Measurements from ENCODE around the gene PLAAT5. TPM values are rescaled to one million over a fixed set of nuclear protein-coding genes. Genes with fewer than 3 reads are reported as not detected.

Gene PLAAT5
- polyA plus RNA-seq, 3 donors: 0.07 to 0.62 TPM; not detected in 1

DNA sequence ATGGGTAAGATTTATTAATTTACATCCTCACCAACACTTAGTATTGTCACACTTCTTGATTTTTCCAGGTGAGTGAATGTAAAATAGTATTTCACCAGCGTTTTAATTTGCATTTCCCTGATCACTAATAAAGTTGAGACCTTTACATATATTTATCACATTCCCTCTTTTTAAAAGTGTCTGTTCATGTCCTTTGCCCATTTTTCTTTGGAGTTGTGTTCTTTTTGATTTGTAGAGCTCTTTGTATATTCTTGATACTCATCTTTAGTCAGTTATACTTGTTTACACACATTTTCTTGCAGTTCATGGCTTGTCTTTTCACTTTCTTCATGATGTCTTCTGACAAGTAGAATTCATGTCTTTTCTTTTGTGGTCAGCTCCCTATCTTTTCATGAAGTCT is 2.2 kb upstream of the PLAAT5 start:
- Histone ChIP-seq H3K4me2 (replicated peaks; ENCODE audit: extremely low read depth, low read length, poor library complexity, severe bottlenecking) (no peak overlapping the region), H3K79me2 (ENCODE audit: insufficient read depth, low read length) (no peaks in the 10 kb centered on the region), H2AFZ (ENCODE audit: insufficient read depth, low read depth, low read length, poor library complexity, severe bottlenecking) (no peak overlapping the region), H3K27ac (ENCODE audit: low read depth in 1 of 2, low read length in 2 of 2) (no peak overlapping the region), H3K9ac (ENCODE audit: insufficient read depth, low read length, poor library complexity, severe bottlenecking) (no peak overlapping the region), H3K4me3 (replicated peaks in 1 of 3; ENCODE audit: low read depth in 2 of 3, low read length in 3 of 3) (no peak overlapping the region), H3K27me3 (ENCODE audit: control insufficient read depth in 2 of 2, insufficient read depth in 2 of 2, low read length in 2 of 2) (peaks cover 11 to 26% of the 10 kb centered on the region in 2 donors), H3K9me3 (replicated peaks in 1 of 2; ENCODE audit: control insufficient read depth in 1 of 2, insufficient read depth in 1 of 2, low read length in 2 of 2) (peaks cover 1% of the 10 kb centered on the region in 2 donors), H3K36me3 (replicated peaks in 1 of 2; ENCODE audit: control insufficient read depth in 1 of 2, insufficient read depth in 2 of 2, low read length in 2 of 2) (no peaks in the 10 kb centered on the region), H4K20me1 (ENCODE audit: insufficient read depth, low read length) (no peaks in the 10 kb centered on the region), H3K4me1 (ENCODE audit: control insufficient read depth in 1 of 2, insufficient read depth in 2 of 2, low read length in 2 of 2) (peaks cover 39 to 51% of the 10 kb centered on the region in 2 donors)
- Mint-ChIP-seq H3K9me3 (peaks cover 0 to 20% (median 5%) of the 10 kb centered on the region in 7 donors), H3K4me3 (peak overlapping the region in 1 of 2 donors; percentile 17), H3K27me3 (ENCODE audit: low read depth in 3 of 3) (peaks cover 15 to 31% (median 18%) of the 10 kb centered on the region in 3 donors), H3K36me3 (peaks cover 0 to 7% of the 10 kb centered on the region in 2 donors), H3K27ac (no peak overlapping the region), H3K4me1 (peaks cover 46% of the 10 kb centered on the region)
- no CpG with 5 or more reads among the region's 1 CpG for WGBS (ENCODE audit: insufficient coverage)
- no peak for DNase-seq
- intact Hi-C loops (cut with micrococcal nuclease): no loop called here
- TF ChIP-seq, protein P1, sequence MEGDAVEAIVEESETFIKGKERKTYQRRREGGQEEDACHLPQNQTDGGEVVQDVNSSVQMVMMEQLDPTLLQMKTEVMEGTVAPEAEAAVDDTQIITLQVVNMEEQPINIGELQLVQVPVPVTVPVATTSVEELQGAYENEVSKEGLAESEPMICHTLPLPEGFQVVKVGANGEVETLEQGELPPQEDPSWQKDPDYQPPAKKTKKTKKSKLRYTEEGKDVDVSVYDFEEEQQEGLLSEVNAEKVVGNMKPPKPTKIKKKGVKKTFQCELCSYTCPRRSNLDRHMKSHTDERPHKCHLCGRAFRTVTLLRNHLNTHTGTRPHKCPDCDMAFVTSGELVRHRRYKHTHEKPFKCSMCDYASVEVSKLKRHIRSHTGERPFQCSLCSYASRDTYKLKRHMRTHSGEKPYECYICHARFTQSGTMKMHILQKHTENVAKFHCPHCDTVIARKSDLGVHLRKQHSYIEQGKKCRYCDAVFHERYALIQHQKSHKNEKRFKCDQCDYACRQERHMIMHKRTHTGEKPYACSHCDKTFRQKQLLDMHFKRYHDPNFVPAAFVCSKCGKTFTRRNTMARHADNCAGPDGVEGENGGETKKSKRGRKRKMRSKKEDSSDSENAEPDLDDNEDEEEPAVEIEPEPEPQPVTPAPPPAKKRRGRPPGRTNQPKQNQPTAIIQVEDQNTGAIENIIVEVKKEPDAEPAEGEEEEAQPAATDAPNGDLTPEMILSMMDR (IDR thresholded peaks at IDR 0.05): no peak

GRCh38 chr11:63492441-63492840 is 1.5 kb upstream of the PLAAT5 start:
- intact Hi-C loops (cut with micrococcal nuclease): no loop called here
- DNase-seq: no peak
- H3K4me1 ChIP-seq (ENCODE audit: control insufficient read depth in 1 of 2, insufficient read depth in 2 of 2, low read length in 2 of 2): peaks cover 39 to 51% of the 10 kb centered on the region in 2 donors
- H3K27me3 ChIP-seq (ENCODE audit: control insufficient read depth in 2 of 2, insufficient read depth in 2 of 2, low read length in 2 of 2): peaks cover 11 to 26% of the 10 kb centered on the region in 2 donors
- H3K9me3 ChIP-seq (replicated peaks in 1 of 2; ENCODE audit: control insufficient read depth in 1 of 2, insufficient read depth in 1 of 2, low read length in 2 of 2): no peaks in the 10 kb centered on the region
- no peak overlapping the region for H3K4me3 Mint-ChIP-seq
- no peak overlapping the region for H3K27ac Mint-ChIP-seq
- WGBS (ENCODE audit: insufficient coverage): no CpG with 5 or more reads among the region's 1 CpG
- no peak overlapping the region for H3K27ac ChIP-seq (ENCODE audit: low read depth in 1 of 2, low read length in 2 of 2)
- H3K9ac ChIP-seq (ENCODE audit: insufficient read depth, low read length, poor library complexity, severe bottlenecking): no peak overlapping the region
- H3K36me3 Mint-ChIP-seq: peaks cover 0 to 7% of the 10 kb centered on the region in 2 donors
- H3K4me2 ChIP-seq (replicated peaks; ENCODE audit: extremely low read depth, low read length, poor library complexity, severe bottlenecking): no peak overlapping the region
- peaks cover 15 to 31% (median 18%) of the 10 kb centered on the region in 3 donors for H3K27me3 Mint-ChIP-seq (ENCODE audit: low read depth in 3 of 3)
- H2AFZ ChIP-seq (ENCODE audit: insufficient read depth, low read depth, low read length, poor library complexity, severe bottlenecking): no peak overlapping the region
- TF ChIP-seq, protein P1 (IDR thresholded peaks at IDR 0.05): no peak
- no peaks in the 10 kb centered on the region for H3K36me3 ChIP-seq (replicated peaks in 1 of 2; ENCODE audit: control insufficient read depth in 1 of 2, insufficient read depth in 2 of 2, low read length in 2 of 2)
- no peak overlapping the region for H3K4me3 ChIP-seq (replicated peaks in 1 of 3; ENCODE audit: low read depth in 2 of 3, low read length in 3 of 3)
- peaks cover 0 to 15% (median 3%) of the 10 kb centered on the region in 7 donors for H3K9me3 Mint-ChIP-seq
- H3K79me2 ChIP-seq (ENCODE audit: insufficient read depth, low read length): no peaks in the 10 kb centered on the region
- H3K4me1 Mint-ChIP-seq: peaks cover 47% of the 10 kb centered on the region
- no peaks in the 10 kb centered on the region for H4K20me1 ChIP-seq (ENCODE audit: insufficient read depth, low read length)
